Inflammatory macrophage treated with lipopolysaccharide for 1 hour (primary cell): ENCODE measurements around the gene MT1G.
"Not testable (repeated sequence)": the region's sequence is repeated elsewhere in the genome, so short reads cannot be mapped to it uniquely, and the experiment has no call there.

Experiments
- DNase-seq, 2 donors: peaks; one replicate each; pipeline ENCODE4 v3.0.0-alpha.2; 2020 to 2022

The MT1G gene

GRCh38 chr16:56667581-56668571 is at the start of gene MT1G:
Gene MT1G (minus strand): TSS chr16:56668065. CDS start chr16:56667993, 72 bp downstream.
- peak; percentile 62 to 72 for DNase-seq

- not testable (repeated sequence) for DNase-seq
Measured at GRCh38 chr16:56717532-56717931, 49.7 kb upstream of the MT1G start.

- no peak for DNase-seq
Measured at GRCh38 chr16:56716761-56717160, 48.9 kb upstream of the MT1G start.

GRCh38 chr16:56715126-56715525 is 47.3 kb upstream of the MT1G start:
- no peak for DNase-seq

GRCh38 chr16:56713794-56714193 is 45.9 kb upstream of the MT1G start:
- DNase-seq = no peak

- no peak for DNase-seq
Measured at GRCh38 chr16:56711862-56712261, 44.0 kb upstream of the MT1G start.

- no peak for DNase-seq
Measured at GRCh38 chr16:56710181-56710737, 42.4 kb upstream of the MT1G start.

GRCh38 chr16:56709443-56710040 is 41.7 kb upstream of the MT1G start:
- no peak for DNase-seq

- no peak for DNase-seq
Measured at GRCh38 chr16:56708525-56709442, 40.9 kb upstream of the MT1G start.

GRCh38 chr16:56702836-56703235 is 35.0 kb upstream of the MT1G start:
- no peak for DNase-seq

GRCh38 chr16:56701534-56701933 is 33.7 kb upstream of the MT1G start:
- DNase-seq = no peak

- no peak for DNase-seq
Measured at GRCh38 chr16:56700631-56701030, 32.8 kb upstream of the MT1G start.

GRCh38 chr16:56700195-56700594 is 32.3 kb upstream of the MT1G start:
- no peak for DNase-seq

- no peak for DNase-seq
Measured at GRCh38 chr16:56697456-56698155, 29.7 kb upstream of the MT1G start.

GRCh38 chr16:56695246-56695645 is 27.4 kb upstream of the MT1G start:
- no peak for DNase-seq

- DNase-seq = peak; percentile 21 to 82
Measured at GRCh38 chr16:56691885-56692284, 24.0 kb upstream of the MT1G start.

GRCh38 chr16:56690420-56691122 is 22.7 kb upstream of the MT1G start:
- DNase-seq = no peak

GRCh38 chr16:56689171-56689570 is 21.3 kb upstream of the MT1G start:
- DNase-seq = no peak

GRCh38 chr16:56688762-56689161 is 20.9 kb upstream of the MT1G start:
- no peak for DNase-seq

GRCh38 chr16:56686758-56687157 is 18.9 kb upstream of the MT1G start:
- DNase-seq = no peak

- no peak for DNase-seq
Measured at GRCh38 chr16:56684926-56685590, 17.2 kb upstream of the MT1G start.
